Measurements from ENCODE around the gene GALNTL6. TPM values are rescaled to one million over a fixed set of nuclear protein-coding genes. Genes with fewer than 3 reads are reported as not detected.

Gene GALNTL6
- total and polyA plus RNA-seq, 2 donors (not counting 1 experiment from before 2014, with no cell fraction given), result not detected

DNA sequence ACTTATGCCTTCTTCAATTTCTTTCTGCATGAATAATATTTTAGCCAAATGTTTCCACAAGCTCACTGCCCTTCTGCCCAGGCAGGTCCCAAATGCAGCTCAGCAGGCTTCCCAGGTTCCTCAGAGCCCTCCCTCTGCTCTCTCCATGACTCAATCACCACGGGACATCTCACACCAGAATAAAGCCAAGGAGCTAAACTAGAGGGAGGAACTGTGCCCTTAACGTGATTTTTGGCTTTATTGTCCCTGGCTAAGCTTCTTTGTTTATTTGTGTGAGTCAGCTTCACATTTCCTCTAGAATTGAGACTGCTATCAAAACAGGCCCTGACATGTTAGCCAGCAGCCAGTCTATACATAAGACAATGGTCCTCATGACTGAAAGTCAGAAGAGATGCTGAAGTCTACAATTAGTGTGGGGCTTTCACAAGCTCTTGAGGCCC, 1169.0 kb downstream of the GALNTL6 start:
- Histone ChIP-seq H3K27me3 (ENCODE audit: control insufficient read depth, insufficient read depth, low read length) (no peaks in the 10 kb centered on the region), H4K20me1 (ENCODE audit: control insufficient read depth, extremely low read depth, insufficient read depth, low read length) (no peaks in the 10 kb centered on the region), H3K9me3 (ENCODE audit: control insufficient read depth, insufficient read depth, low read depth, low read length) (no peaks in the 10 kb centered on the region), H3K4me1 (ENCODE audit: control insufficient read depth, extremely low read depth, insufficient read depth, low read length) (no peaks in the 10 kb centered on the region), H3K27ac (ENCODE audit: insufficient read depth, low read length) (peak overlapping the region; percentile 24), H3K36me3 (ENCODE audit: control insufficient read depth, insufficient read depth, low read length) (no peaks in the 10 kb centered on the region), H3K4me2 (ENCODE audit: extremely low read depth, insufficient read depth, low read length) (peak overlapping the region; percentile 9), H2AFZ (ENCODE audit: low read length) (no peak overlapping the region), H3K4me3 (replicated peaks in 1 of 4; ENCODE audit: control extremely low read depth in 1 of 4, insufficient read depth in 1 of 4, low read depth in 3 of 4, low read length in 4 of 4) (no peak overlapping the region), H3K9ac (ENCODE audit: insufficient read depth, low read length) (no peak overlapping the region), H3K79me2 (ENCODE audit: control insufficient read depth, insufficient read depth, low read length) (no peaks in the 10 kb centered on the region)
- peak; percentile 83 to 95 for DNase-seq (ENCODE audit: low read depth in 2 of 2)
- no peak for TF ChIP-seq CTCF (conservative IDR thresholded peaks at IDR 0.05 in 1 of 2, IDR thresholded peaks at IDR 0.05 in 1 of 2; ENCODE audit: low read depth in 1 of 2, low read length in 2 of 2)
- no peak for TF ChIP-seq EZH2 (IDR thresholded peaks at IDR 0.05; ENCODE audit: low read length, missing control alignments)

DNA sequence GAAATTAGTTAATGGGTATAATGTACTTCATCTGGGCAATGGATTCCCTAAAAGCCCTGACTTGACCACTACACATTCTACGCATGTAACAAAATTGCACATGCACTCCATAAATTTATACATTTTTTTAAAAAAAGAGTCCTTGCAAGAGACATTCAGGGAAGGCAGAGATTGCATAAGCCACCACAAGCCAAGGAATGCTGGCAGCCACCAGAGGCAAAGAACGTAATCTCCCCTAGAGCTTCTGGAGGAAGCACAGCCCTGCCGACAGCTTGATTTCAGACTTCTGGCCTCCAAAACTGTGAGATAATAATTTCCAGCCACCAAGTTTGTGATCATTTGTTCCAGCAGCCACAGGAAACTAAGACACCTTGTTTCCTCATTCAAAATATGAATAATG, 1169.8 kb downstream of the GALNTL6 start:
- no peaks in the 10 kb centered on the region for H3K79me2 ChIP-seq (ENCODE audit: control insufficient read depth, insufficient read depth, low read length)
- H2AFZ ChIP-seq (ENCODE audit: low read length), result no peak overlapping the region
- no peak overlapping the region for H3K9ac ChIP-seq (ENCODE audit: insufficient read depth, low read length)
- H3K4me1 ChIP-seq (ENCODE audit: control insufficient read depth, extremely low read depth, insufficient read depth, low read length), result no peaks in the 10 kb centered on the region
- no peaks in the 10 kb centered on the region for H3K36me3 ChIP-seq (ENCODE audit: control insufficient read depth, insufficient read depth, low read length)
- no peaks in the 10 kb centered on the region for H3K27me3 ChIP-seq (ENCODE audit: control insufficient read depth, insufficient read depth, low read length)
- TF ChIP-seq EZH2 (IDR thresholded peaks at IDR 0.05; ENCODE audit: low read length, missing control alignments), result no peak
- TF ChIP-seq CTCF (conservative IDR thresholded peaks at IDR 0.05 in 1 of 2, IDR thresholded peaks at IDR 0.05 in 1 of 2; ENCODE audit: low read depth in 1 of 2, low read length in 2 of 2), result no peak
- H3K4me3 ChIP-seq (replicated peaks in 1 of 4; ENCODE audit: control extremely low read depth in 1 of 4, insufficient read depth in 1 of 4, low read depth in 3 of 4, low read length in 4 of 4), result no peak overlapping the region
- no peak overlapping the region for H3K27ac ChIP-seq (ENCODE audit: insufficient read depth, low read length)
- H3K4me2 ChIP-seq (ENCODE audit: extremely low read depth, insufficient read depth, low read length), result no peak overlapping the region
- H3K9me3 ChIP-seq (ENCODE audit: control insufficient read depth, insufficient read depth, low read depth, low read length), result no peaks in the 10 kb centered on the region
- no peaks in the 10 kb centered on the region for H4K20me1 ChIP-seq (ENCODE audit: control insufficient read depth, extremely low read depth, insufficient read depth, low read length)
- peak; percentile 45 to 67 for DNase-seq (ENCODE audit: low read depth in 2 of 2)

DNA sequence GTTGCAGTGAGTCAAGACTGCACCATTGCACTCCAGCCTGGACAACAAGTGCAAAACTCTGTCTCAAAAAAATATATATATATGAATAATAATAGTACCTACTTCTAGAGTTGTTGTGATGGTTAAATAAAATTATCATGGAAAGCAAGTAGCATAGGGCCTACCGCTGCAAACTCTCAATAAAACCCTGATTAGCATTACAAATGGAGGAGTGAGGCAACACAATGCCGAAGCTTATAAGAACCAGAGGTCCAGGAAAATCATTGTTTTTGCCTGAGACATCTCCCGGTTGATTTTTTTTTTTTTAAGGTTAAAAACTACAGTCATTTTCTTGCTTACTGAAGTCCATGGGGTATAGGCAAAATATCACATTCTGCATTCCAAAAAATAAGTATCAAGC, 1170.4 kb downstream of the GALNTL6 start:
- no peaks in the 10 kb centered on the region for H3K79me2 ChIP-seq (ENCODE audit: control insufficient read depth, insufficient read depth, low read length)
- no peak overlapping the region for H3K9ac ChIP-seq (ENCODE audit: insufficient read depth, low read length)
- no peak overlapping the region for H2AFZ ChIP-seq (ENCODE audit: low read length)
- no peaks in the 10 kb centered on the region for H3K9me3 ChIP-seq (ENCODE audit: control insufficient read depth, insufficient read depth, low read depth, low read length)
- H3K4me1 ChIP-seq (ENCODE audit: control insufficient read depth, extremely low read depth, insufficient read depth, low read length), result no peaks in the 10 kb centered on the region
- H3K27me3 ChIP-seq (ENCODE audit: control insufficient read depth, insufficient read depth, low read length), result no peaks in the 10 kb centered on the region
- no peak for DNase-seq (ENCODE audit: low read depth in 2 of 2)
- H4K20me1 ChIP-seq (ENCODE audit: control insufficient read depth, extremely low read depth, insufficient read depth, low read length), result no peaks in the 10 kb centered on the region
- no peaks in the 10 kb centered on the region for H3K36me3 ChIP-seq (ENCODE audit: control insufficient read depth, insufficient read depth, low read length)
- H3K4me2 ChIP-seq (ENCODE audit: extremely low read depth, insufficient read depth, low read length), result no peak overlapping the region
- no peak for TF ChIP-seq EZH2 (IDR thresholded peaks at IDR 0.05; ENCODE audit: low read length, missing control alignments)
- no peak for TF ChIP-seq CTCF (conservative IDR thresholded peaks at IDR 0.05 in 1 of 2, IDR thresholded peaks at IDR 0.05 in 1 of 2; ENCODE audit: low read depth in 1 of 2, low read length in 2 of 2)
- H3K27ac ChIP-seq (ENCODE audit: insufficient read depth, low read length), result no peak overlapping the region
- no peak overlapping the region for H3K4me3 ChIP-seq (replicated peaks in 1 of 4; ENCODE audit: control extremely low read depth in 1 of 4, insufficient read depth in 1 of 4, low read depth in 3 of 4, low read length in 4 of 4)
